Stimulated activated CD4-positive, alpha-beta T cell treated with anti-CD3 and anti-CD28 coated beads, Interleukin-12 subunit alpha, Interleukin-12 subunit beta, amount 100 ng/mL, for 4 hours (primary cell): ENCODE measurements around the gene SLC16A14.
"Not testable (repeated sequence)": the region's sequence is repeated elsewhere in the genome, so short reads cannot be mapped to it uniquely, and the experiment has no call there.

Experiments
- DNase-seq: peaks from one replicate; pipeline ENCODE4 v3.0.0-alpha.2; 2020

The SLC16A14 gene, protein sequence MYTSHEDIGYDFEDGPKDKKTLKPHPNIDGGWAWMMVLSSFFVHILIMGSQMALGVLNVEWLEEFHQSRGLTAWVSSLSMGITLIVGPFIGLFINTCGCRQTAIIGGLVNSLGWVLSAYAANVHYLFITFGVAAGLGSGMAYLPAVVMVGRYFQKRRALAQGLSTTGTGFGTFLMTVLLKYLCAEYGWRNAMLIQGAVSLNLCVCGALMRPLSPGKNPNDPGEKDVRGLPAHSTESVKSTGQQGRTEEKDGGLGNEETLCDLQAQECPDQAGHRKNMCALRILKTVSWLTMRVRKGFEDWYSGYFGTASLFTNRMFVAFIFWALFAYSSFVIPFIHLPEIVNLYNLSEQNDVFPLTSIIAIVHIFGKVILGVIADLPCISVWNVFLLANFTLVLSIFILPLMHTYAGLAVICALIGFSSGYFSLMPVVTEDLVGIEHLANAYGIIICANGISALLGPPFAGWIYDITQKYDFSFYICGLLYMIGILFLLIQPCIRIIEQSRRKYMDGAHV

DNA sequence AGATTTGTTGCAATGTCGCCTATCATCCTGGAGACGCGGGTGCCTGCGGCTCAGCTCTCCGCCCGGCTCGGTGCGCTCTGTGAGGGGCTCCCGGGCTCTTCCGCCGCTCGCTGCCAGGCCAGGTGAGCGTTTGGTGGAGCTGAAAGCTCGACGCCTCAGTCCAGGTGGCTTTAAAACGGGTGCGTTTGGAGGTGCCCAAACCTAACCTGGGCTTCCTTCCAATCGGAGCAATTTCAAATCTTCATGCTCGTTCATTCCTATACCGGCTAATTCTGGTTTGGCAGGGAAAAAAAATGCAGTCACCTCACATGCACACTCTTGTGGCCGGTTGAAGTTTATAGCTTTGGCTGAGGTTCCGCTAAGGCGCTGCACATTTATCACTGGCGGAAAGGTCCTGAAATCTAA lies at the start of gene SLC16A14:
TSS of gene SLC16A14 (minus strand) at position 274 of the 405 bp plus-strand sequence. CDS start 9,572 bp downstream, outside the sequence.
- DNase-seq = peak; percentile 8

DNA sequence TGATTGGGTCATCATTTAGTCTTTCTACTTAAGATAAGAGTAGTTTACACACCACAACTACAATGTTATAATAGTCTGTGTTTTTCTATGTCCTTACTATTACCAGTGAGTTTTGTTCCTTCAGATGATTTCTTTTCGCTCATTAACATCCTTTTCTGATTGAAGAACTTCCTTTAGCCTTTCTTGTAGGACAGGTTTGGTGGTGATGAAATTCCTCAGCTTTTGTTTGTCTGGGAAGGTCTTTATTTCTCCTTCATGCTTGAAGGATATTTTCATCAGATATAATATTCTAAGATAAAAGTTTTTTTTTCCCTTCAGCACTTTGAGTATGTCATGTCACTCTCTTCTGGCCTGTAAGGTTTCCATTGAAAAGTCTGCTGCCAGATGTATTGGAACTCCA lies 38.0 kb upstream of the SLC16A14 start:
- no peak for DNase-seq

DNA sequence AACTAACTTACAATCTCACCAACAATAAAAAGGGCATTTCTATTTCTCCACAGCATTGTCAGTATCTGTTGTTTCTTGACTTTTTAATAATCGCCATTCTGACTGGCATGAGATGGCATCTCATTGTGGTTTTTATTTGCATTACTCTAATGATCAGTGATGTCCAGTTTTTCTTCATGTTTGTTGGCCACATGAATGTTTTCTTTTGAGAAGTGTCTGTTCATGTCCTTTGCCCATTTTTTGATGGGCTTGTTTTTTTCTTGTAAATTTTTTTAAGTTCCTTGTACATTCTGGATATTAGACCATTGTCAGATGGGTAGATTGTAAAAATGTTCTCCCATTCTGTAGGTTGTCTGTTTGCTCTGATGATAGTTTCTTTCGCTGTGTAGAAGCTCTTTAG lies 33.2 kb upstream of the SLC16A14 start:
- DNase-seq = not testable (repeated sequence)

DNA sequence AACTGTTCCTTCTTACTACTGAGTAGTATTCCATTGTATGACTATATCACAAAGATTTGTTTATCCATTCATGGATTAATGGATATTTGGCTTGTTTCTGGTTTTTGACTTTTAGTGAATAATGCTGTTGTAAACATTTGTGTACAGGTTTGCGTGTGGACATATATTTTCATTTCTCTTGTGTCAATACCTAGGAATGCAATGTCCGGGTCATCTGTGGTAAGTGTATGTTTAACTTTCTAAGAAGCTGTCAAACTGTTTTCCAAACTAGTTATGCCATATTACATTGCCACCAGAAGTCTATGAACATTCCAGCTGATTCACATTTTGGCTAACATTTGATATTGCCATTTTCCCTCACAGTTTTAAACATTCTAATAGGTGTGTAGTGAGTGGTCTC lies 29.1 kb upstream of the SLC16A14 start:
- no peak for DNase-seq

DNA sequence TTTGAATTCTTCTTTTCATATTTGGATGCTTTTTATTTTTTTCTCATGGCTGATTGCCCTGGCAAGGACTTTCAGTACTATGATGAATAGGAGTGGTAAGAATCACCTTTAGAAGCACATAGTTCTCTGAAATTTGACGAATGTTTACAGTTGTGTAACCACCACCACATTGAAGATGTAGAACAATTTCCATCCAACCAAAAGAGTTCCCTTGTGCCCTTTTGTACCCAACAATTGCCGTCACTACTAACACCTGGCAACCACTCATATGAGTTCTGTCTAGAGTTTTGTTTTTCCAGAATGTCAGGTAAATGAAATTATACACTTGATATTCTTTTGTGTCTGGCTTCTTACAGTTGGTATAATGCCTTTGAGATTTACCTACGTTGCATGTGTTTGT lies 28.7 kb upstream of the SLC16A14 start:
- DNase-seq = no peak

DNA sequence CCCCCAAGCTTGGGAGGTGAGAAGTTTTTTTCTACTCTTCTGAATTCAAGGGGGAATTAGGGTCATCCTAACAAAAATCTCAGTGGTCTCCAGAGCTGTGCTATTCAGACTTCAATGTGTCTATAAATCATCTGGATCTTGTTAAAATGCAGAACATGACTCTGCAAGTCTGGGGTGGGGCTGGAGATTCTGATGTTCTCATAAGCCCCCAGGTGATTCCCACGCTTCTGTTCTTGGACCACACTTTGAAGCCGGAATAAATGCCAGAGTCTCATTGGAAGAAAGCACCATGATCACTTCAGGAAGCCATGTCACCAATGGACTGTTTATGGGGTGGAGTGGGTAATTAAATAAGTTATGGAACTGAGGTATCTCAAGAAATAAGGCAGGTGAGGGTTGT lies 22.2 kb upstream of the SLC16A14 start:
- DNase-seq = no peak

DNA sequence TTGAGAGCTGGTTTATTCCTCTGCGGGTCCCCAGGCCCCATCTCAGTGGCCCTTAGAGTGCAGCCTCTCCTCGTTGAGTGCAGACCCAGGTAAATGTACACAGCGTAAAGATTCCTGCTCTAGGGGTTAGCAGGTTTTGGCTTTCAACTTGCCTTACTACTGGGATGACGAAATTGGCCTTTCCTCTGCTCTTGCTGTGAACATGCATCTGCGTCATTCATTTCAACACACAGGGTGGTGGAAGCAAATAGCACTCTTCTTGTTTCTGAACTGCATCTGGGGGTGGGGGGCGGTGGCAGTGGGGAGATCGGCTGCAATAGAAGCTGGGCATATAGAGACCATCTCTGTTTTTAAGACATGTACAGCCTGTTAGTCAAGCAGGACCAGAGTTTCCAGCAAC lies 16.5 kb upstream of the SLC16A14 start:
- DNase-seq = no peak

DNA sequence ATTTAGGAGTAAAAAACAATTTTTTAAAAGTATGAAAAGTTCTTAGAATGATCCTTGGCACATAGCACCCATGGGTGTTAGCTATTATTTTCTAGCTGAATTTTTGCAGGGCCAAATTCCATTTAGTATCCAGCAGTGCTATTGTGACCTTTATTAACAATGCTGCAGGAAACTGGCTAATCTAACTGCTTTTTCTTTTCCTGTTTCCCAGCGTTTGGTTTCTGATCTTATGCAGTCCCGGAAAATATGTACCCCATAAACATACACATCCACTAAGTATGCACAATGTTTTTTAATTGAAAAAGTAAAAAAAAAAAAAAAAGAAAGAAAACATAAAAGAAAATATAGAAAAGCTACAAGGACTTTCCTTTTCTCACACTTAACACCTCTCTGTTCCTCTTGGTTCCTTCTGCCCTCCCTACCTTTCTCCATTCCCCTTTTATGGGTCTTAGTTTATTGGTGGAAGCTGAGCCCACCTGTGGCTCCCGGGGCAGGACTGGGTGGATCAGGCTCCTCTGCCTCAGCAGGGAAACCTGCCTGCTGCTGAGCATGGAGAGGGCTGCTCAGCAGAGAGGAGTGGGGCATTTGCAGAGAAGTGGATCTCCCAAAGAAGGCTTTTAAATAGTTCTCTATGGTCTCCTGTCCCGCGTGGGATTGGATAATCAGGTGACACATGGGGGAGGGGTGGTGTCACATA lies 9.3 kb upstream of the SLC16A14 start:
- no peak for DNase-seq

DNA sequence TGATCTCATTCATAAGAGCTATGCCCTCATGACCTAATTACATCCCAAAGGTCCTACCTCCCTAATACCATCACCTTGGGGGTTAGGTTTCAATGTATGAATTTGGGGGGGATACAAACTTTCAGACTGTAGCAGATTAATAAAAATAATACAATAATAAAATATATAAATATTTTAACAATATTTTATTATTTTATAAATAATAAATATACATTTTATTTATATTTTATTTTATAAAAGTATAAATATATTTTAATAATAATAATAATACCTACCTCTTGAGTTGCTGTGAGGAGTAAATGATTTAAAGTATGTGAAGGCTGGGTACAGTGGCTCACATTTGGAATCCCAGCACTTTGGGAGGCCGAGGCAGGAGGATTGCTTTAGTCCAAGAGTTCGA lies 8.1 kb upstream of the SLC16A14 start:
- no peak for DNase-seq

DNA sequence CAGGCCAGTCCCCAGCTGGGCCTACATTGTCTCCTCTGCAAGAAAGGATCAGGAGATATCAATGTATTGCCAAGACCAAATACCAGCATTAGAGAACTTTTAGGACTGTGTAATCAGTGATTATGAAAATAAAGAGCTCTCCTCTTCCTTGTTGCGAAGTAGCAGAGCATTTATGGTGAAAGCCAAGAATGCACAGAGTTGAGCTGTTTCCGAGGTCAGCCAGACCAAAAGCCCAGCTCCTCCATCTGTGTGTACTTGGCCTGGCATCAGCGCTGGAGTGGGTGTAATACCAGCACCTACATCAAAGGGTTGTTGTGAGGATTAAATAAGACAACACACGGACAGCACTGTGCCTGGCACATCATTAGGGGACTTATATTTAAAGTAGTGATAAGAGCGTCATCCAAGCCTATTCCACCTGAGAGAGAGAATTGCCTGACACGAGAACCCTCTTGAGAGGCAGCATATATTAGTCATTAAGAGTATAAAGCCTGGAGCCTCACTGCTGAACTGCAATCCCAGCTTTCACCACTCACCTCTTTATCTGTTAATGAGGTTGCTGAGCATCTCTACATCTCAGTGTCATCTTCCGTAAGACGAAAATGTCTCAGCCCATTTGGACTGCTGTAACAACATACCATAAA lies 7.4 kb upstream of the SLC16A14 start:
- DNase-seq = no peak

DNA sequence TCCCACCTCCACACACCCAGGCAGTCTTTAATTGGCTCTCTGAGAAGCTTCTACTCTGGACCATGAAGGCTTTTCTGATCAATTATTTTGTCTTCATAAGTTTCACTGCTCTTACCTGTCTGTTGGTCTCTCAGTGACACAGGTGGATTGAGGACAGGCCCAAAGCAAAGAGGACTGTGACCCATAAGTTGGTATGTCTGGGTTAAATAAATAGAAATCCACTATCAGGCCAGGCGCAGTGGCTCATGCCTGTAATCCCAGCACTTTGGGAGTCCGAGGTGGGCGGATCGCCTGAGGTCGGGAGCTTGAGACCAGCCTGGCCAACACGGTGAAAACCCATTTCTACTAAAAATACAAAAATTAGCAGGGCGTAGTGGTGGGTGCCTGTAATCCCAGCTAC lies 2.7 kb upstream of the SLC16A14 start:
- DNase-seq = no peak

DNA sequence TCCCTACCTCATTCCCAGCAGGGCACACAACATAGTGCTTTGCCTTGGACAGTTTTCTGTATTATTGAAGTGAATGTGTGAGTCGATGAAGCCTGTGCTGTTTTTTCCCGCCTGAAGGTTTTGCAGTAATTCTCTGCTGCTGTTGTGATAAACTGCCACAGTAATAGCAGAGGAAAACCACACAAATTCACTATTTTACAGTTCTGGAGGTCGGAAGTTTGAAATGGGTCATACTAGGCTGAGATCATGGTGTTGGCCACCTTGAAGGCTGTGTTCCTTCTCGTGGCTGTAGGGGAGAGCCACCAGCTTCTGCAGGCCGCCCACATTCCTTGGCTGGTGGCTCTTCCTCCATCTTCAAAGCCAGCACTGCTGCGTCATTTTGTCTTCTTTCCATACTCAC lies 678 bp upstream of the SLC16A14 start:
- DNase-seq = no peak

DNA sequence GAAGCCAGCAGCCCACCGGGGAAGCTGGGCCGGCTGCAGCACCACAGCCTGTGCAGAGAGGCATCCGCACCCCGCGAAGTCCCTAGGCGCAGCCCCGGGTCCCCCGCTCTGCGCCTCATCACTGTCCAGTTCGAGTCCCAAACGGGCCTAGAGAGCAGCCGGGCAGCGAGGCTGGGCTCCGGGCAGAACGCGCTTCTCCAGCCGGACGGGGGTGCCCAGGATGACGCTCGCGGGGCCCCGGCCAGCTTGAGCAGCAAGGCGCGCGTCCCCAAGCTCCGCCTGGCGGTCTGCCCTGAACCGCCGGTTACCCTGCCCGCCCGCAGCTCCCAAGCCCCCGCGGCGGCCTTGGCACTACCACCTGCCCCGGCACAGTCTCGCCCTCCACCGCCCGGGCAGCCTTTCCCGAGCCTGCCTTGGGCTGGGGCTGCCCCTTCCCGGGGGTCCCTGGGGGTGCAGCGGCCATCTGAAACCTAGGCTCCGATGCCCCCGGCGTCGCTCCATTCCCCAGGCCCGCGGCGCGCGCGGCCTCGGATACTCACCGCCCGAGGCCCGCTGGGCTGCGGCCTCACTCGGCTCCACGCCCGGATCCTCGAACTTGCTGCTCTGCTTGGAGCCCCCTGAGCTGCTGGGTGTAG lies 591 bp downstream of the SLC16A14 start:
- DNase-seq = peak; percentile 44

DNA sequence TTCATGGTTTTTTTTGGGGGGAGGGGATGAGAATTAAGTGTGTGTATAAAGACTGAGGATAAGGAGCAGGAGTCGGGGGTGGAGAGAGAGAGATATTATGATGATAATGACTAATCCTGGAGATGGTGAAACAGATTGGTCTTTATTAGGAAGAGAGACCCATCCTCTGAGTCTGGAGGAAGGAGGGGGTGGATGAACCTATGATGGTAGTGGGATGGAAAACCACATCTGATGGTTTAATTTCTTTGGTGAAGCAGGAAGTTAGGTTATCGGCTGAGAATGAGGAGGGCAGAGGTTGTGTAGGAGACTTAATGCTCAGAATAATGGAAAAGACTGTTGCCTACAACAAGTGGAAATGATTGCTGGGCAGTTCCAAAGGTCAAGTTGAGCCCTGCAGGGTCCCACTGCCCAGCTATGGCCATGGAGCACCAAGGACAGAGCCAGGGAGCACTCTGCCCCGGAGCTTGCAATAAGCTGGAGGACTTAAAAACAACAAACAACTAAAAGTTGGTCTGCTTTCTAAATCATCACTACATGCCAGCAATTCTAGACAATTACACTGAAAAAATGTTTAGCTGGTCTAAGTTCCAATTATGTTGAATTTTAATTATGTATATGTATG lies 7.9 kb downstream of the SLC16A14 start:
- DNase-seq = no peak

DNA sequence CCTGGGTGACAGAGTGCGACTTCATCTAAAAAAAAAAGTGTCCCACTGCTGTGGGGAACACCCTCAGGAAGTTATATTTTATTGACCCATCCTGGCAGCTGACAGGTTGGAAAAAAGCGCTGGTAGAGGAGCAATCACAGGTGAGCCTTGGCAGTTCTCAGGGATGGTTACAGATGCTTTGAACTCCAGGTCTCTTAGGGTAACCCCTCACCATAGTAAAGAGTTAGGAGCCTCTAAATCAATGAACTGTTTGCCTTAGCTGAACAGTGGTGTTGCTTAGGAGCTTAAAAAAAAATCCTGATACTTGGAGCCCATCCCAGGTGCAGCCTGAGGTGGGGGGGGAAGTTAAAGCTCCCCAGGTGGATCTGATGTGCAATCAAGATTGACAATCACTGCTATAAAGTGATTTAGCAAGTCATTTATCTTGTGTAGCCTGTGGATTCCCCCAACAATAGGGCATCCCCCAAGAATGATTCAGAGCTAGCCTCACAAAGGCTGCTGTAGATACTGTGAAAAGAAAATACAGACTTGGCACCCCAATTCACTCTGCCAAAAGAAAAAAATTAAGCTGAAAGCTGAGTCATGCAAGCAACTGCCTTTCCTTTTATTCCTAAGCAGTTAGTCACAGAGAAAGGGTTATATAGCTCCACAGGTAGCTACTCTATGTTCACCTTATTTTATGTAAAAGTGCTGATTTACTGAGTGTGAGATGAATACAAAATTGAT lies 14.8 kb downstream of the SLC16A14 start:
- DNase-seq = no peak

DNA sequence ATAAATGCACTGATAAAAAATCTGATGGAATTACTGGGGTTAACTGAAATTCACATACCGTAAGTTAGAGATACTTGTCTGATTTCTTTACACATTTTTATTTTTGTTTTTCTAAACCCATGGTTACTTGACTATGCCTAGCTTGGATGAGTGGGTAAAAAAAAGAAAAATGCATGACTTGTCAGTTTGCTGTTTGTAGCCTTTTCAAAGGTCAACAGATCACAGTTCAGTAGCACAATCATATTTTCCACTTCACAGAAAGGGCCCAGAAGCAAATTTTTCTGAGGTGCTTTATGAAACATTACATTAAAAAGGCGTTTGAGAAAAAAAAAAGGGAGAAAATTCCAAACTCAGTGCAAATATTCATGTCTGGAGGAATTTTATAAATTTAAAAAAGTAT lies 16.4 kb downstream of the SLC16A14 start:
- no peak for DNase-seq

DNA sequence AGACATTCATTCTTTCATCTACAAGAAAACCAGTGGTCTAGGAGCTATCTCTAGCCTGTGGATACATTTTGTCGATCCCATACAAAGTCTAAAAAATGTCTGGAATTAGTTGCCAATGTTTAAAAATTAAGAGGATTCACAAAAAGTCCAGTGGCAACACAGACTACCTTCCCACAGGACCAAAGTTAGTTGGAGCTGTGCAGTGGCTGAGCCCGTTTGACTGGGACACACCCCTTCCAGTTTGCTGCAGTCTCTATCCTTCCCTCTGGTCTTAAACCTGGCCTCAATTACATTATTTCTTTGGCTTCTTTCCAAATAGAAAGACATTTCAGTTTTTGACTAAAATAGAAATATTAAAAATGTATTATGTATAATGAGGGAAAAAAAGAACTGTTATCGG lies 18.6 kb downstream of the SLC16A14 start:
- DNase-seq = no peak

DNA sequence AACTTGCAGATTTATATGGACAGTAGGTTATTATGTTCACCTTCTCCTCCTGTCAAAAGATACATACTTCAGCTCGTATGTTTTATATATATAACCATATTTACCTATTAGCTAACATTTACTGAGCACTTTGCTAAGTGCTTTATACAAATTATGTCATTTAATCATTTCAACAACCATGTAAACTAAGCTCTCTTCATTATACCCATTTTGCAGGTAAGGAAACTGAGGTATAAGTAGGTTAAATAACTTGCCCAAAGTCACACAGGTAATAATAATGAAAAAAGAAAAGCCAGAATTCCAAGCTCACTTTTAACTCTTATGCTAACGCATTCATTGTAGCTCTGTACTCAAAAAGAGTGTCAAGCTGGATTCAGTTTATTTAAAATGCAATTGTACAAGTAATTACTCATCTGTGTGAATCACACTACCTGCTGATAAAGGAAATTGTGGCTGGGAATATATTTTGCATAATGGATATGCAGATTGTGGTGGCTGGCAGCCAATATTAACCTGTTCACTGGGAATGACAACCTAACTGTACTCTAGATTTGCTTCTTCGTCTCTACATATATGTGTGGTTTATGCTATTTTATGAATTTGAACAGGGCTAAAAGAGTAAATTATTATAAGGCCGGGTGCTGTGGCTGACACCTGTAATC lies 20.6 kb downstream of the SLC16A14 start:
- DNase-seq = no peak

DNA sequence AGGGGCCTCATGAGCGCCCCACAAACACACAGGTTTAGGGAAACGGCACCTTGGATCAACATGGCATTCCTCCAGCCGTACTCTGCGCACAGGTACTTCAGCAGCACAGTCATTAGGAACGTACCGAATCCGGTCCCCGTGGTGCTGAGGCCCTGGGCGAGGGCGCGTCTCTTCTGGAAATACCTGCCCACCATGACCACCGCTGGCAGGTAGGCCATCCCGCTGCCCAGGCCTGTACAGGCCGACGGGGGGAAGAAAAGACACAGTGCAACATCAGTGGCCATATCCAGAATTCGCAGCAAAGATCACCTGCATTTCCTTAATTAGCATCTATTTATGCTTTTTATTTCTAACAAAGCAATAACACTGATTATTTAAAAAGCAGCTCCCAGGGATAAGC lies 22.2 kb downstream of the SLC16A14 start:
- no peak for DNase-seq

DNA sequence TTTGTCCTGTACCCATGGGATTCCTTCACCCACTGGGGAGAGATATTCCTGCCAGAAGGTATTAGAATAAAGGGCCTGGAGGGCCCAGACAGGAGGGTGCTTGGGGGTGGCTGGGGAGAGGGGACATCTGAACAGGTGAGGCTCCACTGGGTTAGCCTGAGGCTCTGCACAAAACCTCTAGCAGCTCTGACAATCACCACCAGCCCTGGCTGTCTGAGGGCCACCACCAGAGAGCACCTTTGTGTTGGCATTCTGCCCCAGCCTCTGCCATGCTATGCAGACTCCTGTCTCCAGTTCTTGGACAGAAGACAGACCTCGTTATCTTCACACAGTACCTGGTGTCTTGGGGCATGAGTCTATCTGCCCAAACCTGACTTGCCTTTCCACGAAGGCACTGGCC lies 25.3 kb downstream of the SLC16A14 start:
- no peak for DNase-seq

DNA sequence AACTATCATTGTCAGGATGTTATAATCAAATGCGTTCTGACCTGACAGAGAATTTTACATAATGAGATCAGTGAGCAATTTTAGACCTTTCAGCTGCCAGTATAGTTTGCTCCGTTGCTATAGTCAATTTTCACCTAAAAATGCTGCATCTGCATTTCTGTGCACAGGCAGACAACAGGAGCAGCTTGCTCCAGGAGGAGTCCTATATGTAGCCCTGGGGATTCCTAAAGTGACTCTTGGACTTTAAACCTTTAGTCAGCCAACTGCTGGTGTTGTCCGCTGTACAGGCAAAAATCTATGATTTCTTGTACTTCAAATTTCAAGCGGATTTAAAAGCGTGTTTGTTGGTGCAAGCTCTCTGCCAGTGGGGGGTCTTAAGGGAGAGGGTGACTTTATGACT lies 25.7 kb downstream of the SLC16A14 start:
- DNase-seq = no peak

DNA sequence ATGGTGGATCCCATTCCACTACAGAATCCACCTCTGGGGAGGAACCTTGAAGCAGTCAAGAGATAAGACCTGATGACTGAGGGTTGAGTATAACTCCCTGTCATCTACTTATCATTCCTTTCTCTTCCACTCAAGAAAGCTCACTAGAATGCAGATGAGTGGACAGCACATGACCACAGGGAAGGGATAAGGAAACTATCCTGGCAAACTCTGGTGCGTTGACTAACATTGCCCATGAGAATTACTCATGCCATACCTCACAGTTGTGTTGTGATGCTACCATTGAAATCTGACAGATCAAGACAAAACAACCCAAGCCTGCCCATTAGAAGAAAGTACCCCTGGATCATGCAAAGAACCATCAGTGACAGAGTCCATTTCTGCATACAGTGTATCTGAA lies 26.5 kb downstream of the SLC16A14 start:
- DNase-seq = no peak
